ENCODE data around the gene VPS54. TPM values are rescaled to one million over a fixed set of nuclear protein-coding genes. Genes with fewer than 3 reads are reported as not detected.
"Not testable (repeated sequence)": the region's sequence is repeated elsewhere in the genome, so short reads cannot be mapped to it uniquely, and the experiment has no call there.

The VPS54 gene
- total RNA-seq, 1 donor from 2014 or later, result 17.5 TPM

- DNase-seq (ENCODE audit: low read depth) (no peak), FAIRE-seq (no peak)
- Histone ChIP-seq H3K27me3 (ENCODE audit: insufficient read depth, low read length) (no peaks in the 10 kb centered on the region), H3K27ac (ENCODE audit: low read depth, low read length) (no peak overlapping the region), H3K79me2 (ENCODE audit: insufficient read depth, low read length) (peaks cover 51% of the 10 kb centered on the region), H4K20me1 (ENCODE audit: insufficient read depth, low read length) (peaks cover 55% of the 10 kb centered on the region), H3K4me3 (ENCODE audit: insufficient read depth, low read depth, low read length) (no peak overlapping the region), H3K36me3 (ENCODE audit: insufficient read depth, low read length) (no peaks in the 10 kb centered on the region), H3K4me2 (ENCODE audit: low read length) (no peak overlapping the region), H3K4me1 (ENCODE audit: insufficient read depth, low read length) (no peaks in the 10 kb centered on the region), H2AFZ (ENCODE audit: low read depth, low read length) (no peak overlapping the region), H3K9me3 (ENCODE audit: insufficient read depth, low read depth, low read length) (no peaks in the 10 kb centered on the region), H3K9ac (ENCODE audit: low read length) (no peak overlapping the region)
- H3K36me3 Mint-ChIP-seq (ENCODE audit: low read depth, unreplicated experiment), result peaks cover 19% of the 10 kb centered on the region
- no peak for TF ChIP-seq CTCF (IDR thresholded peaks at IDR 0.05; ENCODE audit: insufficient read depth, low read depth, low read length)
- TF ChIP-seq EZH2 (IDR thresholded peaks at IDR 0.05; ENCODE audit: insufficient read depth, low read length), result no peak
- no peak overlapping the region for H3K27ac Mint-ChIP-seq (ENCODE audit: unreplicated experiment)
- H3K27me3 Mint-ChIP-seq (ENCODE audit: low read depth, unreplicated experiment), result no peaks in the 10 kb centered on the region
- no peaks in the 10 kb centered on the region for H3K4me1 Mint-ChIP-seq (ENCODE audit: low read depth, unreplicated experiment)
- no peak overlapping the region for H3K4me3 Mint-ChIP-seq (ENCODE audit: unreplicated experiment)
- peaks cover 11% of the 10 kb centered on the region for H3K9me3 Mint-ChIP-seq (ENCODE audit: unreplicated experiment)
These were observed 18.4 kb downstream of the VPS54 start for GRCh38 chr2:64000630-64001381.

GRCh38 chr2:63999049-63999448 is 20.2 kb downstream of the VPS54 start:
- H3K4me1 ChIP-seq (ENCODE audit: insufficient read depth, low read length), result peaks cover 4% of the 10 kb centered on the region
- H4K20me1 ChIP-seq (ENCODE audit: insufficient read depth, low read length), result peaks cover 47% of the 10 kb centered on the region
- H3K27ac ChIP-seq (ENCODE audit: low read depth, low read length), result no peak overlapping the region
- no peaks in the 10 kb centered on the region for H3K36me3 ChIP-seq (ENCODE audit: insufficient read depth, low read length)
- no peak overlapping the region for H3K4me2 ChIP-seq (ENCODE audit: low read length)
- H3K27me3 Mint-ChIP-seq (ENCODE audit: low read depth, unreplicated experiment), result no peaks in the 10 kb centered on the region
- no peaks in the 10 kb centered on the region for H3K27me3 ChIP-seq (ENCODE audit: insufficient read depth, low read length)
- DNase-seq (ENCODE audit: low read depth) (no peak), FAIRE-seq (no peak)
- TF ChIP-seq CTCF (IDR thresholded peaks at IDR 0.05; ENCODE audit: insufficient read depth, low read depth, low read length) (no peak), EZH2 (IDR thresholded peaks at IDR 0.05; ENCODE audit: insufficient read depth, low read length) (no peak)
- no peak overlapping the region for H3K4me3 Mint-ChIP-seq (ENCODE audit: unreplicated experiment)
- H3K9me3 Mint-ChIP-seq (ENCODE audit: unreplicated experiment), result peaks cover 11% of the 10 kb centered on the region
- H3K4me1 Mint-ChIP-seq (ENCODE audit: low read depth, unreplicated experiment), result peaks cover 5% of the 10 kb centered on the region
- H2AFZ ChIP-seq (ENCODE audit: low read depth, low read length), result no peak overlapping the region
- H3K9me3 ChIP-seq (ENCODE audit: insufficient read depth, low read depth, low read length), result no peaks in the 10 kb centered on the region
- H3K36me3 Mint-ChIP-seq (ENCODE audit: low read depth, unreplicated experiment), result peaks cover 19% of the 10 kb centered on the region
- H3K27ac Mint-ChIP-seq (ENCODE audit: unreplicated experiment), result no peak overlapping the region
- H3K79me2 ChIP-seq (ENCODE audit: insufficient read depth, low read length), result peaks cover 39% of the 10 kb centered on the region
- no peak overlapping the region for H3K9ac ChIP-seq (ENCODE audit: low read length)
- H3K4me3 ChIP-seq (ENCODE audit: insufficient read depth, low read depth, low read length), result no peak overlapping the region

- H3K9me3 Mint-ChIP-seq (ENCODE audit: unreplicated experiment), result peaks cover 11% of the 10 kb centered on the region
- FAIRE-seq; H3K4me1 Mint-ChIP-seq (ENCODE audit: low read depth, unreplicated experiment); H3K4me3 ChIP-seq (ENCODE audit: insufficient read depth, low read depth, low read length); H3K9me3 ChIP-seq (ENCODE audit: insufficient read depth, low read depth, low read length); H3K27me3 ChIP-seq (ENCODE audit: insufficient read depth, low read length); H3K9ac ChIP-seq (ENCODE audit: low read length); DNase-seq (ENCODE audit: low read depth); H3K27ac ChIP-seq (ENCODE audit: low read depth, low read length); H2AFZ ChIP-seq (ENCODE audit: low read depth, low read length); H3K4me3 Mint-ChIP-seq (ENCODE audit: unreplicated experiment); H3K27me3 Mint-ChIP-seq (ENCODE audit: low read depth, unreplicated experiment); H3K27ac Mint-ChIP-seq (ENCODE audit: unreplicated experiment); H3K4me2 ChIP-seq (ENCODE audit: low read length); H3K4me1 ChIP-seq (ENCODE audit: insufficient read depth, low read length); H3K36me3 ChIP-seq (ENCODE audit: insufficient read depth, low read length): not testable (repeated sequence)
- H3K79me2 ChIP-seq (ENCODE audit: insufficient read depth, low read length), result peaks cover 22% of the 10 kb centered on the region
- peaks cover 15% of the 10 kb centered on the region for H3K36me3 Mint-ChIP-seq (ENCODE audit: low read depth, unreplicated experiment)
- H4K20me1 ChIP-seq (ENCODE audit: insufficient read depth, low read length), result peaks cover 32% of the 10 kb centered on the region
These were observed 22.5 kb downstream of the VPS54 start for GRCh38 chr2:63996582-63997198.

- H3K4me1 ChIP-seq (ENCODE audit: insufficient read depth, low read length); H3K36me3 ChIP-seq (ENCODE audit: insufficient read depth, low read length); H3K9me3 ChIP-seq (ENCODE audit: insufficient read depth, low read depth, low read length); H3K4me2 ChIP-seq (ENCODE audit: low read length); H3K4me3 Mint-ChIP-seq (ENCODE audit: unreplicated experiment); H3K27ac Mint-ChIP-seq (ENCODE audit: unreplicated experiment); H3K4me1 Mint-ChIP-seq (ENCODE audit: low read depth, unreplicated experiment); H2AFZ ChIP-seq (ENCODE audit: low read depth, low read length); H3K27me3 ChIP-seq (ENCODE audit: insufficient read depth, low read length); FAIRE-seq; H3K27me3 Mint-ChIP-seq (ENCODE audit: low read depth, unreplicated experiment); H3K9ac ChIP-seq (ENCODE audit: low read length); H3K27ac ChIP-seq (ENCODE audit: low read depth, low read length); H3K4me3 ChIP-seq (ENCODE audit: insufficient read depth, low read depth, low read length): not testable (repeated sequence)
- Mint-ChIP-seq H3K36me3 (ENCODE audit: low read depth, unreplicated experiment) (peaks cover 13% of the 10 kb centered on the region), H3K9me3 (ENCODE audit: unreplicated experiment) (peaks cover 11% of the 10 kb centered on the region)
- peak; percentile 14 for DNase-seq (ENCODE audit: low read depth)
- Histone ChIP-seq H4K20me1 (ENCODE audit: insufficient read depth, low read length) (peaks cover 24% of the 10 kb centered on the region), H3K79me2 (ENCODE audit: insufficient read depth, low read length) (peaks cover 23% of the 10 kb centered on the region)
These were observed 24.7 kb downstream of the VPS54 start for GRCh38 chr2:63994329-63995070.

All from astrocyte (in vitro differentiated cells and primary cell).